GM20000 (cell line): ENCODE measurements around the gene DPP10.

Source experiments
- DNase-seq: peaks from one replicate; pipeline ENCODE4 v3.0.0; 2012; ENCODE audit warnings: low spot score
- TF ChIP-seq, protein P1 (sequence below): IDR thresholded peaks from 2 replicates; pipeline ENCODE4 v1.5.1; 2012; ENCODE audit warnings: mild to moderate bottlenecking, control low read depth; ENCODE audit errors: extremely low read depth, missing control alignments

Gene DPP10

GRCh38 chr2:115684345-115684744, 1241.9 kb downstream of the DPP10 start:
- TF ChIP-seq, protein P1, sequence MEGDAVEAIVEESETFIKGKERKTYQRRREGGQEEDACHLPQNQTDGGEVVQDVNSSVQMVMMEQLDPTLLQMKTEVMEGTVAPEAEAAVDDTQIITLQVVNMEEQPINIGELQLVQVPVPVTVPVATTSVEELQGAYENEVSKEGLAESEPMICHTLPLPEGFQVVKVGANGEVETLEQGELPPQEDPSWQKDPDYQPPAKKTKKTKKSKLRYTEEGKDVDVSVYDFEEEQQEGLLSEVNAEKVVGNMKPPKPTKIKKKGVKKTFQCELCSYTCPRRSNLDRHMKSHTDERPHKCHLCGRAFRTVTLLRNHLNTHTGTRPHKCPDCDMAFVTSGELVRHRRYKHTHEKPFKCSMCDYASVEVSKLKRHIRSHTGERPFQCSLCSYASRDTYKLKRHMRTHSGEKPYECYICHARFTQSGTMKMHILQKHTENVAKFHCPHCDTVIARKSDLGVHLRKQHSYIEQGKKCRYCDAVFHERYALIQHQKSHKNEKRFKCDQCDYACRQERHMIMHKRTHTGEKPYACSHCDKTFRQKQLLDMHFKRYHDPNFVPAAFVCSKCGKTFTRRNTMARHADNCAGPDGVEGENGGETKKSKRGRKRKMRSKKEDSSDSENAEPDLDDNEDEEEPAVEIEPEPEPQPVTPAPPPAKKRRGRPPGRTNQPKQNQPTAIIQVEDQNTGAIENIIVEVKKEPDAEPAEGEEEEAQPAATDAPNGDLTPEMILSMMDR: no peak
- no peak for DNase-seq

GRCh38 chr2:115691409-115691808, 1249.0 kb downstream of the DPP10 start:
- TF ChIP-seq, protein P1: no peak
- DNase-seq: no peak

DNA sequence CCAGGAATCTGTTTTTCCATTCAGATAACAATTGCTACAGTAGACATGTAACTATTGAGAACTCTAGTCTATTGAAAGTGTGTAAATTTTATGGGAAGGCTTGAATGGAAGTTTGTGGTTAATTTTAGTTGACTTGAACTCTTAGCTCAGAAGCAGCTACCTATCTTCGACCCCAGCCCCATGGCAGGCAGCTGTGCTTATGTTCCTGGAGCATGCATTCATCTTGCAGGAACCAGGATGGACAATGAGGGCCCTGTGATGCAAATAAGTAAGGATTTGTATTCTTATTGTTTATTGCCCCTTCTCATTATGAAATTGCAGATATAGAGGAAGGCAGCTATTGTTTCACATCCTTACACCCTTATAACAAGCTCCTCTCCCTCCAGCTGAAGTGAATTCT, 1252.2 kb downstream of the DPP10 start:
- TF ChIP-seq, protein P1: no peak
- DNase-seq: no peak

DNA sequence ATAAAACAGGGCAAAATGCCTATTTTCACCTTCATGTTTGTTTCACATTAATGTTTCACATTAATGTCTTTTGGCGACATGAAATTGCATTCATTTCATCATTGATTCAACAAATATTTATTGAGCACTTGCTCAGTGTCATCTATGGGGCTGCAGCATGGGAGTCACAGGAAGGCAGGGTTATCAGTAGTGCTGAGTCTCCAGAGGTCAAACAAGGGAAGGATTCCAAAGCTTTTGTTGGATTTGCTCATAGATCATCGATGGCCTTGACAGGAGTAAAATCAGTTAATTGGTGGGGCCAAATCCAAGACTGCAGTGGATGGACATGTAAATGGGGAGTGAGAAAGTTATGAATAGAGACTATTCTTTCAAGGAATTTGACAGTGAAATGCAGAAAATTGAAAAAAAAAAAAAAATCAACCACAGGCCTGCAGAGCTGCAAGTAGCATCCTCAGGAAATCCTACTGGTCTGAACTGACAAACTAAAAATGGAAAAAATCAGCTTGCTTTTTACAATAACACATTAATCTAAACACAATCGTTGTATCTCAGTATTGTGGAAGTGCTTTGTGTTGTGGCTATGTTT, 1290.8 kb downstream of the DPP10 start:
- no peak for DNase-seq
- TF ChIP-seq, protein P1: no peak

- no peak for DNase-seq
- TF ChIP-seq, protein P1: no peak
These were observed 1295.7 kb downstream of the DPP10 start for GRCh38 chr2:115738111-115738510.

- no peak for DNase-seq
- TF ChIP-seq, protein P1: no peak
These were observed 1297.1 kb downstream of the DPP10 start for GRCh38 chr2:115739574-115739973.

DNA sequence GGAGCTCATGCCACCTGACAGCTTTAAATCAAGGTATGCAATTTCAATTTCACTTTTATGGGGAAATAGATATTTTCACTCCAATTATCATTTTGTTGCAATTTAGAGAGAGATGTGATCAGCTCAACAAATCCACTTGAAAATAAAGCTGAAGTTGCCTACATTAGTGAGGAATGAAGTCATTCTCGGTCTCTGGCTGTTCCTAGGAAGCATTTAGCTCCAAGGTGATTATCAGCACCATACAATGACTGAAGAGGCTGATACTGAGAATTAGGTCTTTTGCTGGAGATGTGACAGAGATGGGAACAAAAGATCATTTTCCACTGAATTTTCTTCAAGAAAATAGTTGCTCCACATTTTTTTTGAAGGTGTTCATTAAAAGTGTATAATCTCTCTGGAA, 1303.7 kb downstream of the DPP10 start:
- TF ChIP-seq, protein P1: no peak
- no peak for DNase-seq
